Activated naive CD4-positive, alpha-beta T cell treated with anti-CD3 and anti-CD28 coated beads, Interleukin-2, amount 10 ng/mL, durations not matched to agents 7 days and 5 days (primary cell): ENCODE data around the gene CARMIL3.

Experiments used
- CTCF ChIA-PET: fragments of 350-600 bp; sonication (Branson Sonifier 250); formaldehyde crosslinking; loops from one replicate; lab custom pipeline; 2021; ENCODE audit warnings: antibody characterized with exemption; lab: Charles Lee
- DNase-seq: peaks from one replicate; pipeline ENCODE4 v3.0.0-alpha.2; 2020
- H3K27ac Mint-ChIP-seq: one replicate; pipeline ENCODE4 v1.8.0; 2021; ENCODE audit warnings: mild to moderate bottlenecking, moderate library complexity, mixed read lengths
- H3K27me3 Mint-ChIP-seq: one replicate; pipeline ENCODE4 v1.8.0; 2021; ENCODE audit warnings: mild to moderate bottlenecking, mixed read lengths
- H3K36me3 Mint-ChIP-seq: one replicate; pipeline ENCODE4 v1.8.0; 2021; ENCODE audit warnings: mixed read lengths
- H3K4me1 Mint-ChIP-seq: one replicate; pipeline ENCODE4 v1.8.0; 2021; ENCODE audit warnings: mixed read lengths
- H3K4me3 Mint-ChIP-seq: one replicate; pipeline ENCODE4 v1.8.0; 2021; ENCODE audit warnings: mild to moderate bottlenecking, moderate library complexity, mixed read lengths
- H3K9me3 Mint-ChIP-seq: one replicate; pipeline ENCODE4 v1.8.0; 2021; ENCODE audit warnings: mixed read lengths

The CARMIL3 gene

DNA sequence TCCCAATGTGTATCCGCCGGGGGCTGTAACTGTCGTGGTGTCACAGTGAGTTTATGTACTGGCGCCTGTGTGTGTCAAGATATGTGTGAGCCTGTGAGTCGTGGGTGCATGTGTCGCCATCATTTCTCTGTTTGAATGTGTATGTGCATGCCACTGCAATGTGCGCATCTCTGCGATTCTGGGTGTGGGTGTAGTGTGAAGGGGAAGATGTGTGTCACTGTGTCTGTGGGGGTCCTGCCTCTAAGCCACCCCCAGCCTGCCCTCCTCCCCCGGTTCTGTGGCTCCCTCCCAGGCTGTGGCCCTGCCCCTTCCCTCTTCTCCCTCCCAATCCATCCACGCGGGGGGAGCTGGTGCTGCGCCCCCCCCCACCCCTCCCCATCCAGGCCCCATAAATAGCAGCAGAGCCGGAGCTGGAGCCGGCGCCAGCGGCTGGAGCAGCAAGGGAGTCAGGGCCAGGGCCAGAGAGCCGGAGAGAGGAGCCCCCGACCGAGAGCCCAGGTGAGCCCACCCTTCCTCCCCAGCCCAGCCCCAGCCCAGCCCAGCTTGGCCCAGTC is 19.4 kb downstream of the CARMIL3 start, which contains the start of gene CPNE6:
CPNE6 (plus strand) TSS at position 419 of the 554 bp plus-strand sequence. CDS start 1,375 bp downstream, outside the sequence.
- peaks cover 47% of the 10 kb centered on the region for H3K27me3 Mint-ChIP-seq

DNA sequence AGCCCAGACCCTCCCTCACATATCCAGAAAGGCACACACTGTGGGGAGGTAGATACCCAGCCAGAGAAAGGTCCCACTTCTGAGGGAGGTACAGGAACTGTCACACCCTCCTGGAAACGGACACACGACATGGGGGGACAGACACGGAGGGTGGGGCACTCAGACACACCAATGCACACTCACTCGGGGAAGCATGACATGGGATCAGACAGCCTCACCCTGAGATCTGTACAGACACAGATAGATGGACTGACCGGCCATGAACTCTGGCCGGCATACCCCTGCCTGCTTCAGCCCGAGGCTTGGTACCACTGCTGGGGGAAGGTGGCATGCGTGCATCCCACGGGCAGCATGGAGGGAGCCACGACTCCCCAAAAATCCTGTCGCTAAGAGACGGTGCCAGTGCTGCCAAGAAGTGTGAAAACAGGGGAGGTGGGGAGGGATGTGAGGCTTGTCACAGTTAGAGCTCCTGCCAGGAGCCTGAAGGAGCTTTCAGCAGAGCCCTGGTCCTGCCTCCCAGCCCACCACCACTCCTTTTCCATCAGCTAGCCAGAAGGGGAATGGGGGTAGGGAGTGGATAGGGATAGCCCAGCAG is 20.1 kb downstream of the CARMIL3 start:
- CTCF ChIA-PET = interaction anchor here (1.0 to 12.4 kb wide), 2 partner anchors 11 to 21 kb away, joined by 4 to 107 read pairs; partner anchors contain the start of gene PCK2
- no peaks in the 10 kb centered on the region for H3K9me3 Mint-ChIP-seq
- no peaks in the 10 kb centered on the region for H3K36me3 Mint-ChIP-seq

More for the DNA sequence above, 19.4 kb downstream of the CARMIL3 start, which contains the start of gene CPNE6:
- H3K9me3 Mint-ChIP-seq = no peaks in the 10 kb centered on the region
- no peak within 1 kb of the TSS for H3K27ac Mint-ChIP-seq
- CTCF ChIA-PET = interaction anchor here (1.1 to 12.4 kb wide), 2 partner anchors 13 to 22 kb away, joined by 4 to 107 read pairs; partner anchors contain the start of gene PCK2
- H3K36me3 Mint-ChIP-seq = no peaks in the 10 kb centered on the region
- DNase-seq = no peak
- no peak within 1 kb of the TSS for H3K4me3 Mint-ChIP-seq
- H3K4me1 Mint-ChIP-seq = peaks cover 17% of the 10 kb centered on the region

DNA sequence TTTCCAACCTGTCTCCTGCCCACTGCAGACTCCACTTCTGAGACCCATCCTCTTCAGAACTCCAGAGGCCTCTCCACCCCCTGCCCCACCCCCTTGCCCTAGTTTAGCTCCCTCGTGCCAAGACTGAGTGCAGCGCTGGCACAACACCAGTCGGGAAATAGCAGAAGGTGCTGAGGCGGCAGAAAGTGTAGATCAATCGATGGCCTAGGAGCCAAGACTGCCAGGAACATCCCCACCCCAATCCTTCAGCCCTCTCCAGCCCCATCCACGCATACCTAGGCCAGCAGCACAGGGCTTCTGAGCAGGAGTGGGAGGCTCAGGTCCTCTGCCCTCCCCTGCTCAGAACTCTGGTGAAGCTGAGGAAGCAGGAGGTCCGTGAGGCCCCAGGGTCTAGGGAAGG is 20.6 kb downstream of the CARMIL3 start:
- H3K27me3 Mint-ChIP-seq = peaks cover 39% of the 10 kb centered on the region
- CTCF ChIA-PET = interaction anchor here (1.0 to 12.4 kb wide), 4 partner anchors 11 to 20 kb away, joined by 3 to 107 read pairs (median 4); partner anchors contain the start of gene PCK2
- H3K9me3 Mint-ChIP-seq = no peaks in the 10 kb centered on the region

More for the DNA sequence above, 20.1 kb downstream of the CARMIL3 start:
- Mint-ChIP-seq H3K4me1 (peaks cover 23% of the 10 kb centered on the region), H3K27me3 (peaks cover 40% of the 10 kb centered on the region), H3K4me3 (no peak overlapping the region), H3K27ac (no peak overlapping the region)
- no peak for DNase-seq

DNA sequence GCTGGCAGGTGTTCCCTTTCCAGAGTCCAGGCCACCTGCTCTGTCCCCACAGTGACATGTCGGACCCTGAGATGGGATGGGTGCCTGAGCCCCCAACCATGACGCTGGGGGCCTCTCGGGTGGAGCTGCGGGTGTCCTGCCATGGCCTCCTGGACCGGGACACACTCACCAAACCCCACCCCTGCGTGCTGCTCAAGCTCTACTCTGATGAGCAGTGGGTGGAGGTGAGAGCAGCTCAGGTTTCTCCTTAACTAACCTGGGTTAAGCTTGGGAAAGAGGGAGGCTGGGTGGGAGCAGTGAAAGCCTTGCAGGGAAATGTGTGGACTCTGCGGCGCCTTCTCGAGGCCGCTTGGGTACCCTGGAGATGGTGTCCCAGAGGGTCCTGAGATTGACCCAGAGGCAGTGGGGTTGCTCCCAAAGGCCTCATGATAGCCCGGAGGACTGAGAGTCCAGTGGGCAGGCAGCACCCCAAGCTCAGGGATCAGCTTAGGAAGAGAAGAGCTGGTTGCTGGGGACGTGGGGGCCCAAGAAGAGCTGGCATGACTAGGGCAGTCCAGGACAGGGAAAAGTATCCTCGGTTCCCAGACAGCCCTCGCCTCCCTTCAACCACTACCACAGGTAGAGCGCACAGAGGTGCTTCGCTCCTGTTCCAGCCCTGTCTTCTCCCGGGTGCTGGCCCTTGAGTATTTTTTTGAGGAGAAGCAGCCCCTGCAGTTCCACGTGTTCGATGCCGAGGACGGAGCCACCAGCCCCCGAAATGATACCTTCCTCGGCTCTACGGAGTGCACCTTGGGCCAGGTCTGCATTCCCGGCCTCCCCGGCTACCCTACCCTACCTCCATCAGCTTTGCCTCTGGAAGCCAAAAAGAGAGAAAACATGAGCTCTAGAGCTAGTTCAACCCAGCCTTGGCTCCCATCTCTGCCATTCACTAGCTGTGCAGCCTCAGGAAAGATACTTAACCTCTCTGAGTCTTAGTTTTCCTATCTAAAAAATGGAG is 21.4 kb downstream of the CARMIL3 start:
- H3K4me3 Mint-ChIP-seq = no peak overlapping the region
- H3K27me3 Mint-ChIP-seq = peaks cover 34% of the 10 kb centered on the region

More for the DNA sequence above, 20.6 kb downstream of the CARMIL3 start:
- H3K4me3 Mint-ChIP-seq = no peak overlapping the region
- H3K36me3 Mint-ChIP-seq = no peaks in the 10 kb centered on the region
- H3K27ac Mint-ChIP-seq = no peak overlapping the region
- no peak for DNase-seq
- peaks cover 25% of the 10 kb centered on the region for H3K4me1 Mint-ChIP-seq

DNA sequence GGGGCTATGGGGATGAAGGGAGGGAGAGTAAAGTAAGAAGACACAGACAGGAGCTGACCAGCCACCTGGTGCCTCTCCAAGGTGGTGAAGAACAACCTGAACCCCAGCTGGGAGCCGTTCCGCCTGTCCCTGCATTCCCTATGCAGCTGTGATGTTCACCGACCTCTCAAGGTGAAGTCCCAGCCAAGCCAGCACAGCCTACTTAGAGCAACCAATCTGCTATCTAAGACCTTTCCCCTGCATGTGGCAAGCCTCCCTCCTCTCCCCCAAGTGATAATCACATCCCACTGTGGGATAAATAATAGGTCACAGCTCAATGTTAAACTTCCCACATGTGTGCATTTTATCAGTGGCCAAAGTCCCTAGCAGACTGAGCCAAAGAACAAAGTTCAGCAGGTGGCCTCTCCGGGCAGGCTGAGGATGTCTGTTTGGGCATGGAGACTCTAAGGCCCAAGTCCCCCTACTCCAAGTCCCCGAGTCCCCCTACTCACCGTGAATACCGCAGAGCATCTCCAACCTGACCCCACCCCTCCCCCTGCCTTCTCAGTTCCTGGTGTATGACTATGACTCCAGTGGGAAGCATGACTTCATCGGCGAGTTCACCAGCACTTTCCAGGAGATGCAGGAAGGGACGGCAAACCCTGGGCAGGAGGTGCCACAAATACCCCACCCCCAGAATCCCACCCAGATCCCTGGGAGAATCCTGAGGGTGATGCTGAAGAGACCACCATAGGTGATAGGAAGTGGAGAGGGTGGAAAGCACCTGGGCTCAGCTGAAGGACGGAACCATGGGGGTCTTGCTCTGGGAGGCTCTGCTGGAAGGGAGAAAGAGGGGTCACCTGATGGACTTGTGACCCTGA is 23.0 kb downstream of the CARMIL3 start:
- Mint-ChIP-seq H3K9me3 (no peaks in the 10 kb centered on the region), H3K27me3 (peaks cover 25% of the 10 kb centered on the region), H3K4me1 (peaks cover 32% of the 10 kb centered on the region), H3K4me3 (no peak overlapping the region), H3K27ac (peak overlapping the region; percentile 81), H3K36me3 (no peaks in the 10 kb centered on the region)
- CTCF ChIA-PET = interaction anchor here (0.7 to 12.4 kb wide), 6 partner anchors 11 to 86 kb away, joined by 3 to 107 read pairs (median 4); partner anchors contain the start of genes IRF9 and PCK2
- no peak for DNase-seq

More for the DNA sequence above, 21.4 kb downstream of the CARMIL3 start:
- no peak for DNase-seq
- no peaks in the 10 kb centered on the region for H3K9me3 Mint-ChIP-seq
- H3K36me3 Mint-ChIP-seq = no peaks in the 10 kb centered on the region
- no peak overlapping the region for H3K27ac Mint-ChIP-seq
- CTCF ChIA-PET = interaction anchor here (1.0 to 12.4 kb wide), 6 partner anchors 9 to 20 kb away, joined by 3 to 107 read pairs (median 4); partner anchors contain the start of gene PCK2
- peaks cover 26% of the 10 kb centered on the region for H3K4me1 Mint-ChIP-seq

DNA sequence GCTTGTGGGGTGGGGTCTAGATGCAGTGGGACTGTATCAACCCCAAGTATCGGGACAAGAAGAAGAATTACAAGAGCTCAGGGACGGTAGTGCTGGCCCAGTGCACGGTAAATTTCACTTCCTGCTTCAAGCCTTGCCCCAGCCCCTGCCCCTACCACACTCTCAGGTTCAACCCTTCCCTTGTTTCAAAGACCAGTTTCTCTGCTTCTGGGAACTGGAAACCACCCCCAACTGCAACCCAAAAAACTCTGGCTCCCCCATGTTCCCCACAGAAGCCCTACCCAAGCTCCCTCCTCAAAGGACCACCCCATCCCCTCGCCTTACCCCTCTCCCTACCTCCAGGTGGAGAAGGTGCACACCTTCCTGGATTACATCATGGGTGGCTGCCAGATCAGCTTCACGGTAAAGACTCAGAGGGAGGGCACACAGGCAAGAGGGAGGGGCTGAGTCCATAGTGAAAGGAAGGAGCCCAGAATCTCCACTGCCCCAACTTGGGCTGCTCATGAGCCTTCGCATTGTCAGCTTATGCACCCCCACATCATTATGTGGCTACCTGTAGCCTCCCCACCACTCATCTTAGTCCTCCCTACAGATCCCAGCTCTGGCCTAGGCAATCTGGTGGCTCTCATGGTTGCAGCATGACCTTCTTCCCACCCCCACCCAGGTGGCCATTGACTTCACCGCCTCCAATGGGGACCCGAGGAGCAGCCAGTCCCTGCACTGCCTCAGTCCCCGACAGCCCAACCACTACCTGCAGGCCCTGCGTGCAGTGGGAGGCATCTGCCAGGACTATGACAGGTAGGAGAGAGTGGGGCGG is 23.9 kb downstream of the CARMIL3 start:
- Mint-ChIP-seq H3K27me3 (peaks cover 22% of the 10 kb centered on the region), H3K9me3 (no peaks in the 10 kb centered on the region), H3K4me3 (peak overlapping the region; percentile 36), H3K27ac (peak overlapping the region; percentile 81), H3K4me1 (peaks cover 40% of the 10 kb centered on the region), H3K36me3 (no peaks in the 10 kb centered on the region)
- peak; percentile 47 for DNase-seq
- CTCF ChIA-PET = interaction anchor here (0.7 to 12.4 kb wide), 5 partner anchors 10 to 85 kb away, joined by 3 to 107 read pairs (median 5); partner anchors contain the start of genes IRF9 and PCK2

DNA sequence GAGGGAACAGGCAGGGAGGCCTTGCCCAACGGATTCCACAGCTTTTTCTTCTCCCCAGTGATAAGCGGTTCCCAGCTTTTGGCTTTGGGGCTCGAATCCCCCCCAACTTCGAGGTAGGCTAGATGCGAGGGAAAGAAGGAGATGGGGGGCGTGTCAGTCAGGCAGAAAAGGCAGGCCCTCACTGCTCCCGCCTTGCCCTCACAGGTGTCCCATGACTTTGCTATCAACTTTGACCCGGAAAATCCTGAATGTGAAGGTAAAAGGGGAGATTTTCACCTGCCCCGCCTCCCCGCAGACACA is 24.4 kb downstream of the CARMIL3 start:
- no peaks in the 10 kb centered on the region for H3K36me3 Mint-ChIP-seq
- DNase-seq = no peak
- no peak overlapping the region for H3K4me3 Mint-ChIP-seq
- H3K9me3 Mint-ChIP-seq = no peaks in the 10 kb centered on the region
- peaks cover 44% of the 10 kb centered on the region for H3K4me1 Mint-ChIP-seq
- peaks cover 26% of the 10 kb centered on the region for H3K27me3 Mint-ChIP-seq
- no peak overlapping the region for H3K27ac Mint-ChIP-seq
- CTCF ChIA-PET = interaction anchor here (12.4 kb wide), 1 partner anchor 16 kb away, joined by 107 read pairs; the partner anchor contains the start of gene PCK2

DNA sequence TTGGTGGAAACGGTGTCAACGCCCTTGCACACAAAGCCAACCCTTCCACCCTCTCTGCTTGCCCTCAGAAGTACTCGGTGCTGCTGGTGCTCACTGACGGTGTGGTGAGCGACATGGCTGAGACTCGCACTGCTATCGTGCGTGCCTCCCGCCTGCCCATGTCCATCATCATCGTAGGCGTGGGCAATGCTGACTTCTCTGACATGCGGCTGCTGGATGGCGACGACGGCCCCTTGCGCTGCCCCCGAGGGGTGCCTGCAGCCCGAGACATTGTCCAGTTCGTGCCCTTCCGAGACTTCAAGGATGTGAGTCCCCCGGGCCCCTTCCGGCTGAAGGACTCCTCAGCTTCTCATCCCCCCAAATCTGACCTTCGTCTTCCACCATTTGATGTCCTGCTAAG is 25.3 kb downstream of the CARMIL3 start:
- peaks cover 35% of the 10 kb centered on the region for H3K27me3 Mint-ChIP-seq
- DNase-seq = no peak
- H3K4me1 Mint-ChIP-seq = peaks cover 48% of the 10 kb centered on the region
- no peaks in the 10 kb centered on the region for H3K36me3 Mint-ChIP-seq
- no peak overlapping the region for H3K27ac Mint-ChIP-seq
- H3K9me3 Mint-ChIP-seq = no peaks in the 10 kb centered on the region
- no peak overlapping the region for H3K4me3 Mint-ChIP-seq
- CTCF ChIA-PET = interaction anchor here (12.4 kb wide), 1 partner anchor 16 kb away, joined by 107 read pairs; the partner anchor contains the start of gene PCK2

DNA sequence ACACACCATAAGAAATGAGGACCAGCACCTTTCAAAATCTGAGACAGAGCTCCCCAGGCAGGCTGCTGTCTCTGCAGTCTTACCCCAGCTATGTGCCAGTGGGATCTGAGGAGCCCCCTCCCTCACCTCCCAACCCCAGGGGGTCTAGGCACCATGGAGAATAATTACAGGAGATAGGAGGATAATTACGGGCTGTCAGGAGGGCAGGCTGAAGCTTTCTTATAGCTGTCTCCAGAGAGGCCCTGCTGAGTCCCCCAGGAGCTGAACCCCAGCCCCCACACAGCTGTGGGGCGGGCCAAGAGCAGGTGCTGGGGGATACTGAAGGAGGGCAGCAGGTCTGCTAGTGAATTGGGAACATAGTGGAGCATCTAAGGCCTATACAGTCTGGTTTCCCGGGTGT is 26.3 kb downstream of the CARMIL3 start:
- Mint-ChIP-seq H3K4me3 (no peak overlapping the region), H3K4me1 (peaks cover 51% of the 10 kb centered on the region), H3K27me3 (peaks cover 45% of the 10 kb centered on the region), H3K36me3 (no peaks in the 10 kb centered on the region), H3K9me3 (no peaks in the 10 kb centered on the region), H3K27ac (no peak overlapping the region)
- CTCF ChIA-PET = interaction anchor here (1.0 to 12.4 kb wide), 3 partner anchors 15 to 31 kb away, joined by 3 to 107 read pairs (median 54); partner anchors contain the start of gene PCK2
- no peak for DNase-seq

DNA sequence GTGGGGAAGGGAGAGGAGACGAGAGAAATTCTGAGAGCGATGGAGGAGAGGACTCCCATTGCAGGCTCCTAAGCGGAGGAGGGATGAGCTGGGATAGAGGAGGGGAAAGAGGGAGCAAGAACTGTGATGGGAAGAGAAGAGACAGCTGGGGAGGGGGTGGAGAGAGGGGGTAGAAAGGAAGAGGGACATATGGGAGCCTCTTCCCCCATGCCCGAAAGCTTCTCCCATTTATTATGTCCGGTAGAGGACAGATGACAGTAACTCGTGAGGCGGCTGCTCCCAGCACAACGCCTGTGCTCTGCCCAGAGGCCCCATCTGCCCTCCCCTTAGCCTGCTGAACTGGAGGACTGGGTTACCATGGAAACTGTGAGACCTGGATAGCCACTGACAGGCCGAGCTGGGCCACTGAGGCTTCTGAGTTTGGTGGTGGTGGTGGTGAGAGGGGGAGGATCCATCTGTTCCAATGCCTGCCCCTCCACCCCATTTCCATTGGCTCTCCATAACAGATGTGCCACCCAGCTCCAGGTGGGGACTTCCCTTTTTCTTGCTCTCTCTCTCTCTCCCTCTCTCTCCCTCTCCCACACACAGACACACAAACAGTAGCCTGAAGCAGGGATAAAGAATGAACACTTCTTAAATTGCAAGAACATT is 27.8 kb downstream of the CARMIL3 start:
- DNase-seq = no peak
- Mint-ChIP-seq H3K4me1 (peaks cover 49% of the 10 kb centered on the region), H3K9me3 (no peaks in the 10 kb centered on the region), H3K4me3 (peak overlapping the region; percentile 48), H3K27me3 (peaks cover 46% of the 10 kb centered on the region), H3K27ac (no peak overlapping the region), H3K36me3 (no peaks in the 10 kb centered on the region)
- CTCF ChIA-PET = interaction anchor here (1.2 to 12.4 kb wide), 6 partner anchors 10 to 229 kb away, joined by 3 to 107 read pairs (median 26); partner anchors contain the start of gene PCK2

DNA sequence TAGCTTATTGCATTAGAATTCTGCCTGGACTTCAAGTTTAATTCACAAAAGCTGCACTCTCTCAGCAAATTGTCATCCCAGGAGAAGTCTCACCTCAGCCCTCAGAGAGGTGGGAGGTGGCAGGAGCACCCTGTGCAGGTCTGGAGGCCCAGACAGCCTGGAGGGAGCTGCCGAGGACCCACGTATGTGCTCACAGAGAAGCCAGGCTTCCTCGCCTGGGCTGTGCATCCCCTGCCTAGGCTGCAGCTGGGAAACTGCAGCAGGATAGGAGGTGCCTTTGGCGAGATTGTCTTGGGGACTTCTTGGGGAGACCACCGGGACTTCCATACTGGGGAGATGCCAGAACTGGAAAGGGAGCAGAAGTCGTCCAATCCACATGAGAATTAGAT is 28.3 kb downstream of the CARMIL3 start:
- Mint-ChIP-seq H3K27me3 (peaks cover 51% of the 10 kb centered on the region), H3K36me3 (no peaks in the 10 kb centered on the region)
- CTCF ChIA-PET = interaction anchor here (0.9 to 12.4 kb wide), 9 partner anchors 11 to 960 kb away, joined by 3 to 107 read pairs (median 11); partner anchors contain the start of genes DCAF11, IRF9, NRL and PCK2

More for the DNA sequence above, 28.3 kb downstream of the CARMIL3 start:
- no peaks in the 10 kb centered on the region for H3K9me3 Mint-ChIP-seq
- peaks cover 45% of the 10 kb centered on the region for H3K4me1 Mint-ChIP-seq
- DNase-seq = no peak
- no peak overlapping the region for H3K27ac Mint-ChIP-seq
- peak overlapping the region; percentile 75 for H3K4me3 Mint-ChIP-seq
